Measurements from ENCODE around the gene RTBDN. TPM values are rescaled to one million over a fixed set of nuclear protein-coding genes. Genes with fewer than 3 reads are reported as not detected.

Gene RTBDN
- total RNA-seq, 1 donor from 2014 or later = not detected

GRCh38 chr19:12792051-12792852, 42.1 kb downstream of the RTBDN start:
- peak; percentile 22 for DNase-seq

- DNase-seq = peak; percentile 94
Observed at GRCh38 chr19:12791345-12792050, 42.9 kb downstream of the RTBDN start, which contains the start of gene JUNB. JUNB (plus strand) TSS chr19:12791486; CDS start chr19:12791772, 286 bp downstream.

- no peak for DNase-seq
Observed at GRCh38 chr19:12790628-12791344, 43.6 kb downstream of the RTBDN start.

GRCh38 chr19:12789904-12790619, 44.3 kb downstream of the RTBDN start:
- DNase-seq = peak; percentile 85

- peak; percentile 40 for DNase-seq
Observed at GRCh38 chr19:12789098-12789903, 45.1 kb downstream of the RTBDN start.

- peak; percentile 61 for DNase-seq
Observed at GRCh38 chr19:12788682-12789097, 45.7 kb downstream of the RTBDN start.

GRCh38 chr19:12788042-12788681, 46.2 kb downstream of the RTBDN start:
- peak; percentile 81 for DNase-seq

- DNase-seq = no peak
Observed at GRCh38 chr19:12787458-12787857, 46.9 kb downstream of the RTBDN start.

- DNase-seq = no peak
Observed at GRCh38 chr19:12786952-12787351, 47.4 kb downstream of the RTBDN start.

GRCh38 chr19:12786141-12786870, 48.1 kb downstream of the RTBDN start:
- no peak for DNase-seq

GRCh38 chr19:12785431-12786031, 48.8 kb downstream of the RTBDN start:
- DNase-seq = peak; percentile 25

- peak; percentile 47 for DNase-seq
Observed at GRCh38 chr19:12784871-12785430, 49.4 kb downstream of the RTBDN start.

GRCh38 chr19:12784394-12784870, 49.9 kb downstream of the RTBDN start:
- no peak for DNase-seq

GRCh38 chr19:12783849-12784393, 50.5 kb downstream of the RTBDN start:
- no peak for DNase-seq

GRCh38 chr19:12783291-12783848, 51.0 kb downstream of the RTBDN start:
- DNase-seq = no peak

- peak; percentile 93 for DNase-seq
Observed at GRCh38 chr19:12782424-12783290, 51.7 kb downstream of the RTBDN start.

- no peak for DNase-seq
Observed at GRCh38 chr19:12782174-12782423, 52.3 kb downstream of the RTBDN start.
